ENCODE results near the gene HSPA2. TPM values are rescaled to one million over a fixed set of nuclear protein-coding genes. Genes with fewer than 3 reads are reported as not detected.
A peak's percentile ranks its signal among the peaks of the same experiment; 100 is the strongest.
"Not testable (repeated sequence)": the region's sequence is repeated elsewhere in the genome, so short reads cannot be mapped to it uniquely, and the experiment has no call there.

HSPA2 gene
- total RNA-seq, 1 donor from 2014 or later, result 11.4 TPM

DNA sequence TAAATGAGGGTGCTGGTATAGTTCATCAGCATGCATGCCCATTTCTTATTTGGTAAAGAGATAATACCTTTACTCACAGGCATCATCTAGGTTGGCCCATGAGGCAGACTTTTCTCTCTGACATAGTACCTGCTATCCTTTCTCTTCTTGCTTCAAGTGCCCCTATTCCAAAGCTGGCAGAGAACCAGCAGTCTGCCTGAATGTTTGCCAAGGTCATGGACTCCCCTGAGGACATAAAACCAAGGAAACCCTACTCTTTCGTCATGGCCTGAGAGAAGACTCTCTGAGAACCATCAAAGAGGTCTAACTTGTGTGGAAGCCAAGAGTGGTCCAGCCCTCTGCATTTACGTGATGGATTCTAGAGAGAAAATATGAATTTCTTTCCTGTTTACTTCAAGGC, 21.1 kb downstream of the HSPA2 start:
- no peak for DNase-seq
- no peaks in the 10 kb centered on the region for H3K27me3 ChIP-seq (ENCODE audit: low read depth)
- TF ChIP-seq, protein P1, sequence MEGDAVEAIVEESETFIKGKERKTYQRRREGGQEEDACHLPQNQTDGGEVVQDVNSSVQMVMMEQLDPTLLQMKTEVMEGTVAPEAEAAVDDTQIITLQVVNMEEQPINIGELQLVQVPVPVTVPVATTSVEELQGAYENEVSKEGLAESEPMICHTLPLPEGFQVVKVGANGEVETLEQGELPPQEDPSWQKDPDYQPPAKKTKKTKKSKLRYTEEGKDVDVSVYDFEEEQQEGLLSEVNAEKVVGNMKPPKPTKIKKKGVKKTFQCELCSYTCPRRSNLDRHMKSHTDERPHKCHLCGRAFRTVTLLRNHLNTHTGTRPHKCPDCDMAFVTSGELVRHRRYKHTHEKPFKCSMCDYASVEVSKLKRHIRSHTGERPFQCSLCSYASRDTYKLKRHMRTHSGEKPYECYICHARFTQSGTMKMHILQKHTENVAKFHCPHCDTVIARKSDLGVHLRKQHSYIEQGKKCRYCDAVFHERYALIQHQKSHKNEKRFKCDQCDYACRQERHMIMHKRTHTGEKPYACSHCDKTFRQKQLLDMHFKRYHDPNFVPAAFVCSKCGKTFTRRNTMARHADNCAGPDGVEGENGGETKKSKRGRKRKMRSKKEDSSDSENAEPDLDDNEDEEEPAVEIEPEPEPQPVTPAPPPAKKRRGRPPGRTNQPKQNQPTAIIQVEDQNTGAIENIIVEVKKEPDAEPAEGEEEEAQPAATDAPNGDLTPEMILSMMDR (IDR thresholded peaks at IDR 0.05), result no peak
- ATAC-seq, result no peak
- peaks cover 2% of the 10 kb centered on the region for H3K4me1 ChIP-seq
- intact Hi-C loops (cut with DNase I), result no loop called here
- H3K4me3 ChIP-seq, result no peak overlapping the region
- H3K36me3 ChIP-seq, result no peaks in the 10 kb centered on the region
- no peaks in the 10 kb centered on the region for H3K9me3 ChIP-seq
- no peak overlapping the region for H3K27ac ChIP-seq

DNA sequence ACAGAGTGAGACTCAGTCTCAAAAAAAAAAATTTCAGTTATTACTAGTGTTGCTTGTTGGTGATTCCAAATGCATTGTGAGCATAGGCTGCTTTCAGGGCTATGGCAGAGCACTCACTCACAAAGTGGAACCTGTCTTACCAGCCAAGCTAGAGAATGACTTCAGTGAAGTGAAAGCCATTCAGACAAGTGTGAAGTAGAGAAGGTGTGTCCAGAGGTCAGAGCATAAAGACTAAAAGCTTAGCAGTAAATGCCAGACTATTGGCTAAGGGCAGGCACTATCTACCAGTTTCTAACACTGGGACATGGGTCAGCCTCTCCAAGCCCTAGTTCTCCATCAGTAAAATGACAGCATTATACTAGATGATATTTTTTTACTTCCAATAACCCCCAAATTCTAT, 21.9 kb downstream of the HSPA2 start:
- H3K4me1 ChIP-seq, result peaks cover 6% of the 10 kb centered on the region
- ATAC-seq, result peak; percentile 35 to 64
- no peak overlapping the region for H3K27ac ChIP-seq
- H3K9me3 ChIP-seq, result no peaks in the 10 kb centered on the region
- no peak for DNase-seq
- TF ChIP-seq, protein P1 (IDR thresholded peaks at IDR 0.05), result no peak
- intact Hi-C loops (cut with DNase I), result no loop called here
- H3K36me3 ChIP-seq, result no peaks in the 10 kb centered on the region
- no peaks in the 10 kb centered on the region for H3K27me3 ChIP-seq (ENCODE audit: low read depth)
- H3K4me3 ChIP-seq, result no peak overlapping the region

DNA sequence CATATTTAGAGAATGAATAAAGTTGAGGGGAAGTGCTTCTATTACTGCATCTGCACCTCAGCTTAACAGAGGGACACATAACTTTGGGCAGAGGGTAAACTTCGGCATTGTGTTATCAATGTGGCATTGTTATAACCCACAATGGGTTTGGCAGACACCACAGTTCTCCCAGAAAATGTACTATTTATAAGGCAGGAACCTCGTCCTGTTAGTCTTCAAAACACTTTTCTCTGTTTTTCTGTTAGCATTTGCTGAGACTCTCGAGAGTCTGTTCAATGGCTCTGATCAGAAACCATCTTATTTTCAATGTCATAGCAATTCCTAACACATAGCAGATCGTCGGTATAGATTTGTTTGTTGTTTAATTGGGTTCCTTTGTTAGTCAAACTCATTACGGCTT, 23.2 kb downstream of the HSPA2 start:
- DNase-seq, result no peak
- ATAC-seq, result no peak
- H3K27ac ChIP-seq, result no peak overlapping the region
- no peak overlapping the region for H3K4me3 ChIP-seq
- peaks cover 6% of the 10 kb centered on the region for H3K4me1 ChIP-seq
- H3K27me3 ChIP-seq (ENCODE audit: low read depth), result no peaks in the 10 kb centered on the region
- intact Hi-C loops (cut with DNase I), result no loop called here
- H3K9me3 ChIP-seq, result no peaks in the 10 kb centered on the region
- no peaks in the 10 kb centered on the region for H3K36me3 ChIP-seq
- TF ChIP-seq, protein P1 (IDR thresholded peaks at IDR 0.05), result no peak

DNA sequence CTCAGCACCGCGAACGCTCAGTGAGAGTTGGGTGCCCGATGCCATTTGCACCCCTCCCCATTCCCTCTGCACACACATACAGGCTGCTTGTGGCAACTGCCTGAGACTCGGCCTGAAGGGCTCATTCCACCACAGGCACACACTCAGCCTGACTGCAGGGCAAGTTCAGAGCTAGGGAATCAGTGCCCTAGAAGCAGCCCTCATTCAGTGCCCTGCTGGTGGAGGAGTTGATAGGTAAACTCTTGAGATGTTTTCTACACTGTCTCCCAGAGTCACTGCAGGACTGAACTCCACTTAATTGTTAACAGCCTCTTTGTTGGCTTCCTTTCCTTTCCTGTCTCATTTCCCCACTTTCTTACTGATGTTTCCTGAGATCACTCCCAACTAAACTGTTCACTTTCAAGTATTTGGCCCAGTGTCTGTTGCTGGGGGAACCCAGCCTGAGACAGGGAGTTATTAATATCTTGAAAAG, 26.1 kb downstream of the HSPA2 start:
- Histone ChIP-seq H3K36me3 (no peaks in the 10 kb centered on the region), H3K4me1 (peaks cover 6% of the 10 kb centered on the region), H3K9me3 (no peaks in the 10 kb centered on the region), H3K4me3 (no peak overlapping the region), H3K27ac (no peak overlapping the region), H3K27me3 (ENCODE audit: low read depth) (no peaks in the 10 kb centered on the region)
- ATAC-seq, result peak; percentile 48 to 68
- DNase-seq, result no peak
- TF ChIP-seq, protein P1 (IDR thresholded peaks at IDR 0.05), result no peak
- intact Hi-C loops (cut with DNase I), result no loop called here

DNA sequence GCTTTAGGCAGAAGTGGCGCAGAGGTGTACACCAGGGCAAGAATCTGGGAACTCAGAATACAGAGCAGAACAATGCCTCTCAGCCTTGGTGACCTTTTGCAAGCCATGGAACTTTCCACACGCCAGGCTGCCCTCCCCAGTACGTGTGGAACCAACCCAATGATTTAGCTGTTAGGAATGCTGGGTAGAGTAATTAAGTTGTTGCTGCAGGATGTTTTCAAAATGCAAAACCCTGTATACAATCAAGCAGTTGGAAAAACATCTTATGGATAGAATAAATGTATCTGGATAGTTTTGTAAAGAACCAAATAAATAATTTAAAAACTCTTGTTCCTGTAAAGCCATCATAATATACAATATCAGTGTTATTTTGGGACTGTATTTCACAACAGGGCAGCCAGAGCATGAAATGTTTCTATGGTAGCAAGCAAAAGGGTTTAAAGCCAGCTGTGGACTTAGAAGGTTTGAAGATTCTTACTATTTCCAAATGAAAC, 28.6 kb downstream of the HSPA2 start:
- peak overlapping the region; percentile 3 for H3K27ac ChIP-seq
- no peaks in the 10 kb centered on the region for H3K27me3 ChIP-seq (ENCODE audit: low read depth)
- no peaks in the 10 kb centered on the region for H3K36me3 ChIP-seq
- no peaks in the 10 kb centered on the region for H3K9me3 ChIP-seq
- intact Hi-C loops (cut with DNase I), result no loop called here
- no peak for DNase-seq
- TF ChIP-seq, protein P1 (IDR thresholded peaks at IDR 0.05), result no peak
- H3K4me1 ChIP-seq, result peaks cover 6% of the 10 kb centered on the region
- H3K4me3 ChIP-seq, result no peak overlapping the region
- ATAC-seq, result peak; percentile 50 to 70

DNA sequence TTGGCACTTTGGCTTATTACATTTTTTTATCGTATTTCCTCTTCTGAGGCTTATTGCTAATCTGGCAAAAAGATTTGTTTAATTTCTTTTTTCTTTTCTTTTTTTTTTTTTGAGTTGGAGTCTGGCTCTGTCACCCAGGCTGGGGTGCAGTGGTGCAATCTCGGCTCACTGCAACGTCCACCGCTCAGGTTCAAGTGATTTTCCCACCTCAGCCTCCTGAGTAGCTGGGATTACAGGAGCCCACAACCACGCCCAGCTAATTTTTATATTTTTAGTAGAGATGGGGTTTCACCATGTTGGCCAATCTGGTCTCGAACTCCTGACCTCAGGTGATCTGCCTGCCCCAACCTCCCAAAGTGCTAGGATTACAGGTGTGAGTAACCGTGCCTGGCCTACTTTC, 29.1 kb downstream of the HSPA2 start:
- H3K4me3 ChIP-seq; H3K27me3 ChIP-seq (ENCODE audit: low read depth); H3K36me3 ChIP-seq; H3K9me3 ChIP-seq; ATAC-seq; H3K27ac ChIP-seq; H3K4me1 ChIP-seq; intact Hi-C loops (cut with DNase I); DNase-seq: not testable (repeated sequence)
